Epithelial cell of esophagus (primary cell): ENCODE measurements around the gene CEP72.
"Not testable (repeated sequence)": the region's sequence is repeated elsewhere in the genome, so short reads cannot be mapped to it uniquely, and the experiment has no call there.

Experiments
- DNase-seq: peaks from one replicate; pipeline ENCODE4 v3.0.0; 2010; ENCODE audit warnings: low read depth
- H3K4me3 ChIP-seq: 2 replicates; pipeline ENCODE4 v1.5.1; 2011; ENCODE audit warnings: mild to moderate bottlenecking, low read length, control low read depth
- TF ChIP-seq, protein P1 (sequence below): IDR thresholded peaks from 2 replicates; pipeline ENCODE4 v1.5.1; 2011; ENCODE audit warnings: low read depth, mild to moderate bottlenecking, low read length, control low read depth, inconsistent platforms; ENCODE audit not compliant: insufficient read depth; ENCODE audit errors: missing control alignments

CEP72 gene

GRCh38 chr5:684751-685216, 72.6 kb downstream of the CEP72 start:
- TF ChIP-seq, protein P1, sequence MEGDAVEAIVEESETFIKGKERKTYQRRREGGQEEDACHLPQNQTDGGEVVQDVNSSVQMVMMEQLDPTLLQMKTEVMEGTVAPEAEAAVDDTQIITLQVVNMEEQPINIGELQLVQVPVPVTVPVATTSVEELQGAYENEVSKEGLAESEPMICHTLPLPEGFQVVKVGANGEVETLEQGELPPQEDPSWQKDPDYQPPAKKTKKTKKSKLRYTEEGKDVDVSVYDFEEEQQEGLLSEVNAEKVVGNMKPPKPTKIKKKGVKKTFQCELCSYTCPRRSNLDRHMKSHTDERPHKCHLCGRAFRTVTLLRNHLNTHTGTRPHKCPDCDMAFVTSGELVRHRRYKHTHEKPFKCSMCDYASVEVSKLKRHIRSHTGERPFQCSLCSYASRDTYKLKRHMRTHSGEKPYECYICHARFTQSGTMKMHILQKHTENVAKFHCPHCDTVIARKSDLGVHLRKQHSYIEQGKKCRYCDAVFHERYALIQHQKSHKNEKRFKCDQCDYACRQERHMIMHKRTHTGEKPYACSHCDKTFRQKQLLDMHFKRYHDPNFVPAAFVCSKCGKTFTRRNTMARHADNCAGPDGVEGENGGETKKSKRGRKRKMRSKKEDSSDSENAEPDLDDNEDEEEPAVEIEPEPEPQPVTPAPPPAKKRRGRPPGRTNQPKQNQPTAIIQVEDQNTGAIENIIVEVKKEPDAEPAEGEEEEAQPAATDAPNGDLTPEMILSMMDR, result no peak
- no peak for DNase-seq
- no peak overlapping the region for H3K4me3 ChIP-seq

GRCh38 chr5:685262-686171, 73.4 kb downstream of the CEP72 start:
- DNase-seq, result no peak
- H3K4me3 ChIP-seq, result no peak overlapping the region
- TF ChIP-seq, protein P1, result no peak

DNA sequence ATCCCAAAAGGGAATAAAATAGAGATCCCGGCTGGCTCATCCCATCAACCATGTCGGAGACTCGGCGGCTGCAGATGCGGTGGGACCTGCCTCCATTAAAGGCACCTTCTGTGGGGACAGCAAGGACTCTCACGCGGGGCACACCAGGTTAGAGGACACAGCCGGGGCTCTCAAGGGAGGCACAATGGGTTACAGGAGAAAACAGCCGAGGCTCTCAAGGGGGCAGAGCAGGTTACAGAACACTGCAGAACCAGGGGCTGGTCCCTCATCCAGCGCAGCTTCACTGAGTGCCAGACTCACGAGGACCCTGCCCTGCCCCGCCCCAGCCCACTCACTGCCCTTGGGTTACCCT, 74.0 kb downstream of the CEP72 start:
- H3K4me3 ChIP-seq, DNase-seq: not testable (repeated sequence)

DNA sequence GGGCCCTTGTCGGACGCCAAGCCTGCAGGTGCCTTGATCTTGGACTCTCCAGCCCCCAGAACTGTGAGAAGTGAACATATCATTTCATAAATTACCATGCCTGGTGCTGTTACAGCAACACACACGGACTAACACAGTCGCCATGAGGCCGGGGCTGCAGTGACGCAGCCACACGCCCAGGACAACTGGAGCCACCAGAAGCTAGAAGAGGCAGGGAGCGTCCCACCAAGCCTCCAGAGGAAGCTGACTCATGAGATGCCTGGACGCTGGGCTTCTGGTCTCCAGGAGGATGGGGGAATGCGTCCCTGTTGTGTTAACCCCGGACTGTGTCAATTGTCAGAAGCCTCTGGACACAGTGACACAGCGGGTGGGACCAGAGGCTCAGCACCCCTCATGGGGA, 74.8 kb downstream of the CEP72 start:
- not testable (repeated sequence) for DNase-seq

GRCh38 chr5:688348-689010, 76.3 kb downstream of the CEP72 start:
- H3K4me3 ChIP-seq, result not testable (repeated sequence)

More for the DNA sequence above, 74.8 kb downstream of the CEP72 start:
- H3K4me3 ChIP-seq, result not testable (repeated sequence)

DNA sequence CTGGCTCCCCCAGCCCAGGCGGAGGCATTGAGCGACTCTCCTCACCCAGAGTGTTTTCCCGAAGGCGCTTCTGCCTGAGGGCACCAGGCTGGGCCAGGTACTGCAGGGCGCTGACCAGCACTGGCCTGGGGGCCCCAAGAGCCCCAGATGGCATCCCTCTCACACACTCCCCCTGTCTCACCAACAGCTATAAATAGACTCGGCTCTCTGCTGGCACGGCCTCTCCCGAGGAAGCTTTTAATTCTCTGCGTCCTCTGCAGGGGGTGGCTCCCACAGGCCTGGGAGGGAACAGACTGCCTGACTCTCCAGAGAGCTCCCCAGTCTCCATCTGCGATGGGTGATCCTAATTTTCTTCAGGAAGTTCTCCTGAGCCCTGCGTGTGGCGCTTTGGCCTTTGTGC, 78.2 kb downstream of the CEP72 start:
- not testable (repeated sequence) for H3K4me3 ChIP-seq, DNase-seq

More at GRCh38 chr5:688348-689010, 76.3 kb downstream of the CEP72 start:
- DNase-seq, result not testable (repeated sequence)

DNA sequence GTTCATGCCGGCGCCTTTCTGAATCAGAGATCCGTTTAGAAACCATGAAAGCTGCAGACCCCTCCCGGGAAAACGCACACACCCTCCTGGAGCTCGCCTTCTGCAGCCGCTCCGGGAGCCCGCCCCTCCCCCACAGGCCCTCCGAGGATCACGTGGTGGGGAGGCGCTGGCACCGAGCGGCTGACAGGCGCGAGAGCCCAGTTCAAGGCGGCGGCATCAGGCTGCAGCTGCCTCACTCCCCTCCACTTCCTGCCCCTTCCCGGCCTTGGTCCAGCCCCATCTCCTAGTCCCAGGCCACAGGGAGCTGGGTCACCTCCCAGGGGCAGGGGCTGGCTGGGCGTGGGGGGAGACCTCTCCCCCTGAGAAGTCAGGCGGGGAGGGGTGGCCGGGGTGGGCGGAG, 78.9 kb downstream of the CEP72 start:
- H3K4me3 ChIP-seq, DNase-seq: not testable (repeated sequence)

- no peak for DNase-seq
- H3K4me3 ChIP-seq, result peak overlapping the region; percentile 50
- TF ChIP-seq, protein P1, result no peak
Observed at GRCh38 chr5:691817-692528, 79.8 kb downstream of the CEP72 start.

GRCh38 chr5:692529-693041, 80.4 kb downstream of the CEP72 start:
- H3K4me3 ChIP-seq, result peak overlapping the region; percentile 50
- not testable (repeated sequence) for DNase-seq

DNA sequence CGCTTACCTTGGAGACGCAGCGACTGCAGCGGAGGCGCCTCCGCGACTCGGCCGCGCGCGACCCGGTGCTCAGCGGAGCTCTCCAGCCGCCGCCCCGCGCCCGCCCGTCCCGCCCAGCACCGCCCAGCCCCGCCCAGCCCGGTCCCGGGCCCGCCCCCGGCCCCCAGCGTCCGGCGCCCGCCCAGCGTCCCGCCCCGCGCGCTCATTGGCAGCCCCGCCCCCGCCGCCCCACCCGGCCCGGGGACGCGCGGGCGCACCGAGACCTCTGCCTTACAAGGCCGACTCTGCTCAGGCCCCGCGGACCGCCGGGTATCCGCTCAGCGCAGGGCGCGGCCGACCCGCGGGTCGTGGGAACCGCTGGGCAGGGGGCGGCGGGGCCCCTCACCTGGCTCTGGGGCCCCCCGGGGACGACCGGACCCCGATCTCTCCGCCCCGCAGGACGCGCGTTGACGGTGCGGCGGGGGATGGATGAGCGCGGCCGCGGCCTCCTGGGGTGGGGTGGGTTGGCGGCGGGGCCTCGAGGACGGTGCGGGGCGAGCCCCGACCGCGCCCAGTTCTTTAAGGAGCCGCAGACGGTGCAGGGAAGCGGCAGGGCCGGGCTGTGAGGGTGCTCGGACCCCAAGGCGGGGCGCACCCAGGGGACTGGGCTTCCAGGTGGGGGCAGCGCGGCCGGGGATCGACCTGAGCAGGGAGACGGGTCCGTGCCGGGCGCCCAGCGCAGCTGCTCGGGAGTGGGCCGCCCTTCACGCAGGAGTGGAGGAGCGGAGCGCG, 81.3 kb downstream of the CEP72 start, which contains the start of gene TPPP:
Gene TPPP, minus strand, starts transcription at position 82 of the 771 bp plus-strand sequence. CDS start 15,292 bp downstream, outside the sequence.
- peak; percentile 78 for DNase-seq
- peak within 1 kb of the TSS; percentile 50 for H3K4me3 ChIP-seq

GRCh38 chr5:694042-694431, 81.9 kb downstream of the CEP72 start:
- not testable (repeated sequence) for H3K4me3 ChIP-seq, DNase-seq

DNA sequence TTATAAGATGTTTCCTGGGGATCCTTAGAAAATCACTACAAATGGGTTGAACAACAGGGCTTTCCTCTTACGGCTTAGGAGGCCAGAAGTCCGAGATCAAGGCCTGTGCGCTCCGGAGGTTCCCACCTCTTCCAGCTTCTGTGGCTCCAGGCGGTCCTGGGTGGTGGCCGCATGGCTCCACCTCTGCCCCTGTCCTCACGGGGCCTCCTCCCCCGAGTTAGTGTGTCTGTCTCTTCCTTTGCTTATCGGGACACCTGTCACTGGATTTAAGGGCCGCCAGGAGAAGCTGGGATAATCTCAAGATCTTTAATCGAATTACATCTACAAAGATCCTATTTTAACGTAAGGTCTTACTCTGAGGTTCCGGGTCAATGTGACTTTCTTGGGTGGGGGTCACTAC, 83.3 kb downstream of the CEP72 start:
- H3K4me3 ChIP-seq, DNase-seq: not testable (repeated sequence)

DNA sequence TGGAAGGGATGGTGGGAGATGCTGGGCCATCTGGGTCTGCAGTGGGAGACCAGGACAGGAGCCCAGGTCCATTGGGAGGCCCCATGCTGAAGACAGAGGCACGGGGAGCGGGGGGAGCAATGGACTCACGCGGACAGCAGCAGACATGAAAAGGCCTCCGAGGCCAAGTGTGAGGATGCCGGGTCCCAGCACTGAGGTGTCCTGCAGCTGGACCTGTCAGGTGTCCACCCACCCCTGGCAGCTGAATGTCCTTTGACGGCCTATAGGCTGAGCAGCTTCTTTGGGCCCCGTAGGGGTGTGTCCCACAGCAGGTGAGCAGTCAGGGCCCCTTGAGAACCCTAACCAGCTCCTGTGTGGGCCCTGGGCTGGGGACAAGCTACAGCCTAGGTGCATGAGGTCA, 84.1 kb downstream of the CEP72 start:
- not testable (repeated sequence) for H3K4me3 ChIP-seq, DNase-seq
